ENCODE results near the gene MTMR12. TPM values are rescaled to one million over a fixed set of nuclear protein-coding genes. Genes with fewer than 3 reads are reported as not detected.

MTMR12 gene
- total RNA-seq, 1 experiment from 2014 or later = 44.5 TPM

GRCh38 chr5:32274548-32275395, 38.0 kb downstream of the MTMR12 start:
- Histone ChIP-seq H3K27ac (no peak overlapping the region), H3K4me2 (no peak overlapping the region), H3K9me2 (ENCODE audit: insufficient read depth) (no peaks in the 10 kb centered on the region), H2AFZ (no peak overlapping the region), H3K79me2 (ENCODE audit: low read depth) (no peaks in the 10 kb centered on the region), H3K36me3 (ENCODE audit: low read depth) (peaks cover 12% of the 10 kb centered on the region), H3K27me3 (ENCODE audit: insufficient read depth, low read depth) (no peaks in the 10 kb centered on the region), H3K4me3 (no peak overlapping the region), H3F3A (ENCODE audit: insufficient read depth, low read depth) (no peaks in the 10 kb centered on the region), H4K20me1 (ENCODE audit: insufficient read depth) (no peaks in the 10 kb centered on the region), H3K9me3 (ENCODE audit: insufficient read depth, low read depth) (no peaks in the 10 kb centered on the region), H3K4me1 (replicated peaks; ENCODE audit: insufficient read depth) (no peaks in the 10 kb centered on the region; the same call in 1 of the 2 replicates)
- POLR2A ChIA-PET (ENCODE audit: unreplicated experiment) = interaction anchor here (0.5 kb wide), 1 partner anchor 1300 kb away, joined by 3 read pairs; no protein-coding TSS in a partner anchor
- intact Hi-C loops (cut with micrococcal nuclease; ENCODE audit: unreplicated experiment) = no loop called here
- no peak for TF ChIP-seq EZH2 (IDR thresholded peaks at IDR 0.05; ENCODE audit: low read depth)
- TF ChIP-seq, protein P1, sequence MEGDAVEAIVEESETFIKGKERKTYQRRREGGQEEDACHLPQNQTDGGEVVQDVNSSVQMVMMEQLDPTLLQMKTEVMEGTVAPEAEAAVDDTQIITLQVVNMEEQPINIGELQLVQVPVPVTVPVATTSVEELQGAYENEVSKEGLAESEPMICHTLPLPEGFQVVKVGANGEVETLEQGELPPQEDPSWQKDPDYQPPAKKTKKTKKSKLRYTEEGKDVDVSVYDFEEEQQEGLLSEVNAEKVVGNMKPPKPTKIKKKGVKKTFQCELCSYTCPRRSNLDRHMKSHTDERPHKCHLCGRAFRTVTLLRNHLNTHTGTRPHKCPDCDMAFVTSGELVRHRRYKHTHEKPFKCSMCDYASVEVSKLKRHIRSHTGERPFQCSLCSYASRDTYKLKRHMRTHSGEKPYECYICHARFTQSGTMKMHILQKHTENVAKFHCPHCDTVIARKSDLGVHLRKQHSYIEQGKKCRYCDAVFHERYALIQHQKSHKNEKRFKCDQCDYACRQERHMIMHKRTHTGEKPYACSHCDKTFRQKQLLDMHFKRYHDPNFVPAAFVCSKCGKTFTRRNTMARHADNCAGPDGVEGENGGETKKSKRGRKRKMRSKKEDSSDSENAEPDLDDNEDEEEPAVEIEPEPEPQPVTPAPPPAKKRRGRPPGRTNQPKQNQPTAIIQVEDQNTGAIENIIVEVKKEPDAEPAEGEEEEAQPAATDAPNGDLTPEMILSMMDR (conservative IDR thresholded peaks at IDR 0.05) = no peak
- BruUV-seq (replicated peaks) = no TSS peak
- DNase-seq = no peak
- CTCF ChIA-PET = interaction anchor here (0.7 kb wide), 1 partner anchor 9 kb away, joined by 4 read pairs; no protein-coding TSS in a partner anchor

DNA sequence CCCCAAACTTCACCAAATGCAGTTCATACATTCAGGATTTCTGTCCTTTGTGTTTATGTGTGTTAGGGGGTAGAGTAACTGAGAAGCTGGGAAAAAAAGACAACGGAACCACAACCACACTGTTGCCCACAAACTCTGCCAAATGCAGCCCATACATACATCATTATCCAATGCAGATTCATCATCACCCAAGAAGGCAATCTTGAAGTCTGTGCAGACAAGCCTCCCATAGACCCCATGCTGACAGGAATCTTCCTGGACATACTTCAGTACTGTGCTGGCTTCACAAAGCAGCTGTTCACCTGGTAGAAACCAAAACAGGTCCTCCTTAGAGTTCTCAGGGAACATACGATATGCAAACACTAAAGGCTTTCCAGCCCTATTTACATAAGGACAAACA, 38.9 kb downstream of the MTMR12 start:
- intact Hi-C loops (cut with micrococcal nuclease; ENCODE audit: unreplicated experiment) = no loop called here
- Histone ChIP-seq H4K20me1 (ENCODE audit: insufficient read depth) (no peaks in the 10 kb centered on the region), H3F3A (ENCODE audit: insufficient read depth, low read depth) (no peaks in the 10 kb centered on the region), H3K27ac (no peak overlapping the region), H3K4me2 (no peak overlapping the region), H3K79me2 (ENCODE audit: low read depth) (no peaks in the 10 kb centered on the region), H3K27me3 (ENCODE audit: insufficient read depth, low read depth) (no peaks in the 10 kb centered on the region), H3K36me3 (ENCODE audit: low read depth) (peaks cover 14% of the 10 kb centered on the region), H3K9me2 (ENCODE audit: insufficient read depth) (no peaks in the 10 kb centered on the region), H2AFZ (no peak overlapping the region), H3K9me3 (ENCODE audit: insufficient read depth, low read depth) (no peaks in the 10 kb centered on the region), H3K4me1 (replicated peaks; ENCODE audit: insufficient read depth) (no peaks in the 10 kb centered on the region; the same call in 1 of the 2 replicates), H3K4me3 (no peak overlapping the region)
- DNase-seq = no peak
- CTCF ChIA-PET = no interaction called here
- TF ChIP-seq, protein P1 (conservative IDR thresholded peaks at IDR 0.05) = no peak
- no peak for TF ChIP-seq EZH2 (IDR thresholded peaks at IDR 0.05; ENCODE audit: low read depth)
- POLR2A ChIA-PET (ENCODE audit: unreplicated experiment) = no interaction called here
- BruUV-seq (replicated peaks) = no TSS peak

DNA sequence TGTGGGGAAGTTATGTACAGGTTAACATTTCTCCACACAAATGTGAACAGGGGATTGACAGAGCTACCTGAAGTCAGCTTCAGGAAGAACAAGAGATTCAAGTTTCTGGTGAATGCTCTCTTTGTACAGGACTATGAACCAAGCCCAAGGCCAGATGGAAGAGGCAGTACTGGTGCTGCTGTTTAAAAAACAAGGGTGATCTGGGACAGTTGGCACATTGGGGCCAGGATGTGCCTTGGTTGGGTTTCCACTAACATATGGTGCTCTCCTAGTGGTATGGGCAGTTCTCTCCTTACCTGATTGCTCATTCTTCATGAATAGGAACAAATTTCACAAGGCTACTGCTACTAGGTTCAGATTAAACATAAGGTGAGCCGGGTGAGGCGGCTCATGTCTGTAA, 40.0 kb downstream of the MTMR12 start:
- BruUV-seq (replicated peaks) = no TSS peak
- H4K20me1 ChIP-seq (ENCODE audit: insufficient read depth) = no peaks in the 10 kb centered on the region
- no peak for TF ChIP-seq EZH2 (IDR thresholded peaks at IDR 0.05; ENCODE audit: low read depth)
- TF ChIP-seq, protein P1 (conservative IDR thresholded peaks at IDR 0.05) = no peak
- CTCF ChIA-PET = no interaction called here
- H3K9me3 ChIP-seq (ENCODE audit: insufficient read depth, low read depth) = no peaks in the 10 kb centered on the region
- H3F3A ChIP-seq (ENCODE audit: insufficient read depth, low read depth) = no peaks in the 10 kb centered on the region
- intact Hi-C loops (cut with micrococcal nuclease; ENCODE audit: unreplicated experiment) = no loop called here
- H3K4me2 ChIP-seq = no peak overlapping the region
- no peaks in the 10 kb centered on the region for H3K79me2 ChIP-seq (ENCODE audit: low read depth)
- no peaks in the 10 kb centered on the region for H3K27me3 ChIP-seq (ENCODE audit: insufficient read depth, low read depth)
- no peak overlapping the region for H3K4me3 ChIP-seq
- H3K9me2 ChIP-seq (ENCODE audit: insufficient read depth) = no peaks in the 10 kb centered on the region
- no peak for DNase-seq
- peaks cover 14% of the 10 kb centered on the region for H3K36me3 ChIP-seq (ENCODE audit: low read depth)
- POLR2A ChIA-PET (ENCODE audit: unreplicated experiment) = interaction anchor here (0.6 kb wide), 1 partner anchor 13 kb away, joined by 6 read pairs; no protein-coding TSS in a partner anchor
- no peak overlapping the region for H2AFZ ChIP-seq
- H3K27ac ChIP-seq = no peak overlapping the region
- no peaks in the 10 kb centered on the region; the same call in 1 of the 2 replicates for H3K4me1 ChIP-seq (replicated peaks; ENCODE audit: insufficient read depth)
